HG03520 (cell line): ENCODE measurements around the gene LCN10.

Experiments
- ATAC-seq: cut with Tn5 transposase; IDR thresholded peaks from one replicate; pipeline ENCODE4 v1.9.1; 2021; ENCODE audit warnings: mild to moderate bottlenecking, moderate library complexity; ENCODE audit not compliant: unreplicated experiment

The LCN10 gene

GRCh38 chr9:136740491-136740890 lies 2.2 kb downstream of the LCN10 start:
- no peak for ATAC-seq

- ATAC-seq: no peak
Observed at GRCh38 chr9:136740069-136740468, 2.7 kb downstream of the LCN10 start.

GRCh38 chr9:136739509-136739908 lies 3.2 kb downstream of the LCN10 start:
- ATAC-seq: no peak

GRCh38 chr9:136738960-136739359 lies 3.8 kb downstream of the LCN10 start:
- no peak for ATAC-seq

- ATAC-seq: no peak
Observed at GRCh38 chr9:136735812-136736480, 6.8 kb downstream of the LCN10 start.

- no peak for ATAC-seq
Observed at GRCh38 chr9:136734837-136735496, 7.8 kb downstream of the LCN10 start.

- no peak for ATAC-seq
Observed at GRCh38 chr9:136733611-136734010, 9.1 kb downstream of the LCN10 start.

GRCh38 chr9:136732444-136733178 lies 10.1 kb downstream of the LCN10 start:
- no peak for ATAC-seq

- no peak for ATAC-seq
Observed at GRCh38 chr9:136729926-136730325, 12.8 kb downstream of the LCN10 start.

- no peak for ATAC-seq
Observed at GRCh38 chr9:136729144-136729543, 13.6 kb downstream of the LCN10 start.

- ATAC-seq: peak; percentile 11
Observed at GRCh38 chr9:136728548-136729123, 14.1 kb downstream of the LCN10 start.

GRCh38 chr9:136728080-136728547 lies 14.6 kb downstream of the LCN10 start:
- ATAC-seq: peak; percentile 58

GRCh38 chr9:136726631-136727191 lies 16.0 kb downstream of the LCN10 start:
- ATAC-seq: no peak

- no peak for ATAC-seq
Observed at GRCh38 chr9:136726118-136726517, 16.6 kb downstream of the LCN10 start.

- no peak for ATAC-seq
Observed at GRCh38 chr9:136725612-136726011, 17.1 kb downstream of the LCN10 start.

- ATAC-seq: no peak
Observed at GRCh38 chr9:136724772-136725171, 18.0 kb downstream of the LCN10 start.

- ATAC-seq: no peak
Observed at GRCh38 chr9:136723989-136724388, 18.8 kb downstream of the LCN10 start.

GRCh38 chr9:136723362-136723976 lies 19.3 kb downstream of the LCN10 start:
- ATAC-seq: no peak

GRCh38 chr9:136722969-136723356 lies 19.8 kb downstream of the LCN10 start:
- ATAC-seq: no peak

GRCh38 chr9:136722093-136722968 lies 20.4 kb downstream of the LCN10 start:
- ATAC-seq: no peak
